ENCODE measurements around the gene BBS1. TPM values are rescaled to one million over a fixed set of nuclear protein-coding genes. Genes with fewer than 3 reads are reported as not detected.

BBS1 gene
- total RNA-seq, 1 donor from 2014 or later: 11.8 TPM

DNA sequence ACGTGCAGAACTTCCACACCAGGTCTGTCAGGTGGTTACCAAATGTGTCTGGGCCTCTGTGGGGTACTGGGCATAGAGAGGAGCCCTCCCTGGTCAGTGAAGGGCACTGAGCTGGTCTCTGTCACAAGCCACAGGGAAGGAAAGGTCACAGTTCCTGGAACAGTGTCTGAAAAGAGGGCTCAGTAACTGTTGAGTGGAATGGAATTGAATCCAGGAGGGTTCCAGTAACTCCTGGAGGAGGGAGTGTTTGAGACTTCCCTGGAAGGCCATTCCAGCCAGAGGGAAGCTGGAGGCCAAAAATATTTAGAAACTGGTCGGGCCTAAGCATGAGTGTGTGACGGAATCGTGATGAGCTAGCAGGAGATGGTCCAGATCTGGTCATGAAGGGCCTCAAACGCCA lies 44.2 kb downstream of the BBS1 start:
- ATAC-seq: no peak

DNA sequence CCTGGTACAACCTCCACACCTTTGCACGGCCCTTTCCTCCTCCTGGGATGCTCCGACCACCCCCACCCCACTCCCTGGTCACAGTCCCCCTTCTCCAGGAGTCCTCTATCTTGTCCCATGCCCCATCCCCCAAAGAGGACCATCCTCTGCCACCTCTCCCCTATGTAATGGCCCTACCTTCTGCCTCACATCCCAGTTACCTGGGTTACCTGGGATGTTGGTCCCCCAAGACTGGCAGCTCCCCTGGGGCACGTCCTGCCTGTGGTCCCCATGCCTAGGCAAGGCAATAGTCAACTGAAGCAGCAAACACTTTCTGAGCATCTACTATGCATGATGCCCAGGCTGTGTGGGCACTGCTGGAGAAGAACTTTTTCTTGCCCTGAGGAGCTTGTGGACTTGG lies 45.0 kb downstream of the BBS1 start:
- ATAC-seq: no peak

DNA sequence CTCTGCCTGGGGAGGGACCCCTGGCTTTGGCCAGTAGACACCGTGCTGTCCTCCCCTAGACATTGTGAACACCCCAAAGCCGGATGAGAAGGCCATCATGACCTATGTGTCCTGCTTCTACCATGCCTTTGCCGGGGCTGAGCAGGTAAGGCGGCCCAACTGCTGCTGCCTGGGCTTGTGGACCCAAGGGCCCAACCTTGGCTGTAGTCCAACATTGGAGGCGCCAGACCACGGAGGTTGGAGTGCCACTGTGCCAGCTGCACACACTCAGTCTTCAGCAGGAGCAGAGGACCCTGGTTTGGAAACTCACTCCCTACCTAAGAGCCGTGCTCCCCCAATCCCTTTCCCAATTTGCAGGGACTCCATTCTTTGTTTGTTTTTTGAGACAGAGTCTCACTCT lies 45.7 kb downstream of the BBS1 start:
- ATAC-seq: no peak

DNA sequence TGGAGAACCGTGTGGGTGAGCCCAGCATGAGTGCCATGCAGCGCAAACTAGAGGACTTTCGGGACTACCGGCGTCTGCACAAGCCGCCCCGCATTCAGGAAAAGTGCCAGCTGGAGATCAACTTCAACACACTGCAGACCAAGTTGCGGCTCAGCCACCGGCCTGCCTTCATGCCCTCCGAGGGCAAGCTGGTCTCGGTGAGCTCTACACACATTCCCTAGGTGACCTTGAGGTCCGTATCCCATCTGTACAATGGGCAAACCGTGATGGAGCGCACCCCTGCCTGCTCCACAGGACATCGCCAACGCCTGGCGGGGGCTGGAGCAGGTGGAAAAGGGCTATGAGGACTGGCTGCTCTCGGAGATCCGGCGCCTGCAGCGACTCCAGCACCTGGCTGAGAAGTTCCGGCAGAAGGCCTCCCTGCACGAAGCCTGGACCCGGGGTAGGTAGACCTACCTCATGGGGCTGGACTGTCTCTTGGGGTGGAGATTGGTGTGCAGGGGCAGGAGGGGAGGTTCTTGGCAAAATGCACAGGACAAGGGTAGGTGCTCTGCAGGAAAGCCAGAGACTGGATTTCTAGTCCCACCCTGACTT lies 47.4 kb downstream of the BBS1 start:
- ATAC-seq: no peak

DNA sequence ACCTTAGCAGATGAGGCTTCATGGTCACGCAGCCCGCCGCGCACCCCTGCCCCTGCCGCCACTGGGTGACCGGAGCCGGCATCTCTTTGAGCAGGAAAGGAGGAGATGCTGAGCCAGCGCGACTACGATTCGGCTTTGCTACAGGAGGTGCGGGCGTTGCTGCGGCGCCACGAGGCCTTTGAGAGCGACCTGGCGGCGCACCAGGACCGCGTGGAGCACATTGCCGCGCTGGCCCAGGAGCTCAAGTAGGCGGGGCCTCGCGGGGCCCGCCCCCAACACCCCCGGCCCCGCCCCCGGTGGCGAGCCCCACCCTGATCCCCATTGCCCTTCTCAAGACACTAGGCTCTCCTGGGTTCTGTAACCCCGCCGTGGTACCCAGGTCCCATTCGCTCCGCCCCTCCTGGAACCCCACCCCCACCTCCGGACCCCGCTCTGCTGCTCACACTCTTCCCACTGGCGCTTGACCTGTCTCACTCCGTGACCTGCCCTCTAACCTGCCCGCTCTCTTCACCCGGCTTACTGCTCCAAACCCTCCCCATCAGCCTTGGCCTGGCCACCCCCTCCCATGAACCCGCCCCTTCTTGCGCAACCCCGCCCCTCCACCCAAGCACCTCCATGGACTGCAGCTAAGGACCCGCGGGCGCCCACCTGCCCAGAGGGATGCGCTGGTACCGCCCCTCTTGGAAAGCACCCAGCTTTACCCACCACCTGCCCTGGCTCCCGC lies 48.9 kb downstream of the BBS1 start:
- ATAC-seq: peak; percentile 23

DNA sequence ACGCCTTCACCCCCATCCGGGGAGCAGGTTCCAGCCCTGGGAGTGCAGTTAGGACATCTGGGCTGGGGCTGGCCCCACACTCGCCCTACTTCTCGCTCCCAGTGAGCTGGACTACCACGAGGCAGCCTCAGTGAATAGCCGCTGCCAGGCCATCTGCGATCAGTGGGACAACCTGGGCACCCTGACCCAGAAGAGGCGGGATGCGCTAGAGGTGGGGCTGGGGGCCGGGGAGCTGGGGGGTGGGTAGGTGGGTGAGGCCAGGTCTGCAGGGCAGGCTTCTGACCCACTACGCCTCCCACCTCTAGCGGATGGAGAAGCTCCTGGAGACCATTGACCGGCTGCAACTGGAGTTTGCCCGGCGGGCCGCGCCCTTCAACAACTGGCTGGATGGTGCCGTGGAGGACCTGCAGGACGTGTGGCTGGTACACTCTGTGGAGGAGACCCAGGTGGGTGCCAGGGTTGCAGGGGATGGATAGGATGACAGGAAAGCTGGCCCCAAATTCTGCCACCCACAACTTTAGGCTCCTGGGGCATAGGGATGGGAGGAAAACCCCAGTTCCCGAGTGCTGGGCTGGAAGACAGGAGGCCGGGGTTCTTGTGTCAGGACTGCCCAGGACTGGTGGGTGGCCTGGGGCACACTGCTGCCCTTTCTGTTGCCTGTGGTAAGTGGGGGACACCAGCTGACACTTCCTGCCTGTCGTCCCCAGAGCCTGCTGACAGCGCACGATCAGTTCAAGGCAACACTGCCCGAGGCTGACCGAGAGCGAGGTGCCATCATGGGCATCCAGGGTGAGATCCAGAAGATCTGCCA lies 49.6 kb downstream of the BBS1 start:
- no peak for ATAC-seq

DNA sequence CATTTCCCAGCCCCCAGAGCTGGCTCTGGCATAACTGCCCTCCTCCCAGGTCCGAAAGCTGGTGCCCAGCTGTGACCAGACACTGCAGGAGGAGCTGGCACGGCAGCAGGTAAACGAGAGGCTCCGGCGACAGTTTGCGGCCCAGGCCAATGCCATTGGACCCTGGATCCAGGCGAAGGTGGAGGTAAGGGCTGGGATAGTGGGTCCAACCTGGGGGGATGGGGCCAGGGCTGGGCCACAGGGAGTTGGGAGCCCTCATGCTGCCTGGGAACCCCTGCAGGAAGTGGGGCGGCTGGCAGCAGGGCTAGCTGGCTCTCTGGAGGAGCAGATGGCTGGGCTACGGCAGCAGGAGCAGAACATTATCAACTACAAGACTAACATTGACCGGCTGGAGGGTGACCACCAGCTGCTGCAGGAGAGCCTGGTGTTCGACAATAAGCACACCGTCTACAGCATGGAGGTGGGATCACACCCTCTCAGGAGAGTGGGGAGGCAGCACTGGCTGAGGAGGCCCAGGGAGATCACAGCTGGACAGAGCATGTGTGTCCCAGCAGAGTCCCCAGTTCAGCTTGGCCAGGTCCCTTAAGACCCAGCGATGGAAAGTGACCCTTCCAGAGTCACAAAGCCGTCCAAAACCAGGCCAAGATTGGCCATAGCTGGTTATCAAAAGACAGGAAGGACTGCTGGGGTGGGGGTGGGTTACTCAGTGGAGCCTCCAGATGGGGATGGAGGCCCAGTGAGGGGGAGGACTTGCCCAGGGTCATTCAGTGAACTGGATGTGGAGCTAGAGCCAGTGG lies 50.9 kb downstream of the BBS1 start:
- no peak for ATAC-seq

DNA sequence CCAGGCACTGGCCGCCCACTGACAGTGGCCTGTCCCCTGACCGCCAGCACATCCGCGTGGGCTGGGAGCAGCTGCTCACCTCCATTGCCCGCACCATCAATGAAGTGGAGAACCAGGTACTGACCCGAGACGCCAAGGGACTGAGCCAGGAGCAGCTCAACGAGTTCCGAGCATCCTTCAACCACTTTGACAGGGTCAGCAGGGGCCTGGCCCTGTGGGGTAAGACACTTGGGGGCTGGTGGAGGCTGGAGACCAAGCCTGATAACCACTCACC lies 51.5 kb downstream of the BBS1 start:
- no peak for ATAC-seq

DNA sequence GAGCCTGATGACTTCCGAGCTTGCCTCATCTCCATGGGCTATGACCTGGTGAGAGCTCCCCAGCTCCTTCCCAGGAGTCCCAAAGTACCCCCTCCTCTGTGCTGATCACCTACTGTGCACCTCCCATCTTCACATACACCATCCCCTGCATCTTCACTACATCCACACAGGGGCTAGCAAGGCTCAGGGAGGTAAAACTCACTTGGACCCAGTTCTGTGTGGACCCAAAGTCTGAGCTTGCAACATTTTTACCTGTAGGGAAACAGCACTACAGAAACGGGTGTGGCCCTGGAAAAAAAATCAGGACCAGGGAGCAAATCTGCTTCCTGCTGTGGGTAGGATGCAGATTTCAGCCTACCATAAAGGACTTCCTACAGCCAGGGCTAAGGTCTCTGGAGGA lies 51.8 kb downstream of the BBS1 start:
- no peak for ATAC-seq

DNA sequence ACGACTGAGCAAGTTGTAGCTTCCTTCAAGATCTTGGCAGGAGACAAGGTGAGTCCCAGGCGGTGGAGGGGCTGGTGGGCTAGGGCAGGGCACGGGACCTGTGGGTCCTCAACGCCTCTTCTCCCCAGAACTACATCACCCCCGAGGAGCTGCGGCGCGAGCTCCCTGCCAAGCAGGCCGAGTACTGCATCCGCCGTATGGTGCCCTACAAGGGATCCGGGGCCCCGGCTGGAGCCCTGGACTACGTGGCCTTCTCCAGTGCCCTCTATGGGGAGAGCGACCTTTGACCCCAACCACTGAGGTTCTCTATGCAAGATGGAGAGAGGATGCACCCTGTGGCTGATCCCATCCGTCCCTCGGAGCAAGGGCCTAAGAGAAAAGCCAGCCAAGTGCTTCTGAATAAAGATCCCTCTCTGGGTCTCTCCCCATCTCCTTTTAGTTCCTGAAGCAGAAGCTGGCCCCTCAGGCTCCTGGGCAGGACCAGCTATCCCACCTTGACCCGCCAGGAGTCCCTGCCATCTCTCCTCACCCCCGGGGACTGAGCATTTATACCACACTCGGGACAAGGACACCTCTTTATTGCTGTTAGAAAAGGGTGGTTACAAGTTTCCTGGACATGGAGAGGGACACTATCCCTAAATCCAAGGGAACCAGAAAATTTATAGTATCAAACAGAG lies 52.6 kb downstream of the BBS1 start:
- ATAC-seq: no peak

DNA sequence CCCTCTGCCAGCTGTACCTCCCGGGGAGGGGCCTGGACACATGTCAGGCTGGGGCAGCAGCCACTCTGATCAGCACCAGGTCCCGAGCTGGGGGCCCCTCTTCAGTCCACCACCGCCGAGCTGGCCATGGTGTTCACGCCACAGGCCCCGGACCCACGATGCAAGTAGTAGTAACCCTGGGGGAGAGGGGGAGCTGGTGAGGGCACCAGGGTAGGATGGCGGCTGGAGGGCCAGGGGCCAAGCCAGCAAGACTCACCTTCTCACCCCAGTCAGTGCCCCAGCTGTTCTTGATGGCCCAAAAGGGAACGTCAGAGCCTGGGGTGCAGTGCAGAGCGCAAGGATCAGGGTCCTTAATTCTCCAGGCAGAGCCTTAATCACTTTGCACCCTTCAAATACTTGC lies 53.4 kb downstream of the BBS1 start:
- no peak for ATAC-seq

DNA sequence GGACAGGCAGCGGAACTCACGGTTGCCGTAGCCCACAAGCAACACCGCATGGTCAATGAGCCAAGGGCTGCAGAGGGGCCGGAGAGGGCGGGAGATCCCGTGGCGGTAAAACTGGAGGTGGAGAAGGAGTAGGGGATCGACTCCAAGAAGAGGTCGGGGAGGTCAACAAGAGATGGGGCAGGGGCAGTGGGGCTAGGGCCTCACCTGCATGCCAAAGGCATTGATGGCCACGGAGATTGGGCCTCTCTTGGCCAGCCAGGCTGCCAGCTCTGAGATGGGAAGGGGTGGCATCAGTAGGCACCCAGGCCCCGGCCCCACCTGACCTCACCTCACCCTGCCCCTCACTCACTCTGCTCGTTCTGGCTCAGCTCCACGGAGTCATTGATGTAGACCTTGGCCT lies 54.1 kb downstream of the BBS1 start:
- ATAC-seq: no peak

DNA sequence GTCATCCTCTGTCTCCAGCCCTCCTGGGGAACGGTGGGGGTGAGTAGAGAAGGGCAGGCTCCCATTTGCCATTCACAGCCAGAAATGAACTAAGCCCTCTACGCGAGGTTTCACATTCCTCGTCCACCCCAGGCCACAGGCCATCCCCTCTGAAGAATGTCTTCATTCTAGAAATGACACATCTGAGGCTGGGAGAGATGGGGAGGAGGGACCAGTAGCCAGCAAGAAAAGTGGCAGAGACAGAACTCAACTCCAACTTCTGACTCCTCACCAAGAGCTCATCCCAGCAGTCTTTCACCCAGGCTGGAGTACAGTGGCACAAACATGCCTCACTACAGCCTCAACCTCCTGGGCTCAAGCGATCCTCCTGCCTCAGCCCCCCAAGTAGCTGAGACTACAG lies 54.5 kb downstream of the BBS1 start:
- ATAC-seq: no peak

DNA sequence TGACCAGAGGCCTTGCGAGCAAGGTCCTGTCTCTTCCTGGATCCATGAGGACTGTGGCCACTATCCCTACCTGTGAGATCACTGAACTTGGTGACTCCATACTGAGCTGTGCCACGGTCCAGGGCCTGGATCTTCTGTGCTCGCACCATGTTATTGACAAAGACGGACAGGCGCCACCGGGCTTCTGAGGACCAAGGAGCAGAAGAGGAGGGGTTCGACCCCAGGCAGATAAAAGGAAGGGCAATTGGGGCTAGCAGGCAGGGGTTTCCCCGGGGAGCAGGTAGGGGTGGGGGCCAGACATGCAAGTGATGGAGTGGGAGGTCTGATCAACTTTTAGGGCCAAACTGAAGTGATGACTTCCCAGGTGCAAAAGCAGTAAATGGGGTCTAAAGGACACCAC lies 55.8 kb downstream of the BBS1 start:
- no peak for ATAC-seq

DNA sequence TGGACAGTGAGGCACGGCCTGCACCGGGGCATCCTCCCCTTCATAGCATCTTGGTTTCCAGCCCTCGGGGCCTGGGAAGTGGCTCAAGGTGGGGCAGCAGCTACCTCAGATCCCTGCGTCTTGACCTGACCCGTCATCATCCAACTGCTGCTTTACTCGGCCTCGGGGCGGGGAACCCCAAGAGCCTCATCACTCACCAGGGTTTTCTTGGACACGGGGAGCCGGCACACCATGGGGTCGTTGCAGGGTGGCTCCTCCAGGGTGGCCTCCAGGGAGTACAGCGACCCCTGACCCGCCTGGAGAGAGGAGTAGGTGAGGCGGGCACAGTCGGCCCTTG lies 57.3 kb downstream of the BBS1 start:
- ATAC-seq: peak; percentile 7

DNA sequence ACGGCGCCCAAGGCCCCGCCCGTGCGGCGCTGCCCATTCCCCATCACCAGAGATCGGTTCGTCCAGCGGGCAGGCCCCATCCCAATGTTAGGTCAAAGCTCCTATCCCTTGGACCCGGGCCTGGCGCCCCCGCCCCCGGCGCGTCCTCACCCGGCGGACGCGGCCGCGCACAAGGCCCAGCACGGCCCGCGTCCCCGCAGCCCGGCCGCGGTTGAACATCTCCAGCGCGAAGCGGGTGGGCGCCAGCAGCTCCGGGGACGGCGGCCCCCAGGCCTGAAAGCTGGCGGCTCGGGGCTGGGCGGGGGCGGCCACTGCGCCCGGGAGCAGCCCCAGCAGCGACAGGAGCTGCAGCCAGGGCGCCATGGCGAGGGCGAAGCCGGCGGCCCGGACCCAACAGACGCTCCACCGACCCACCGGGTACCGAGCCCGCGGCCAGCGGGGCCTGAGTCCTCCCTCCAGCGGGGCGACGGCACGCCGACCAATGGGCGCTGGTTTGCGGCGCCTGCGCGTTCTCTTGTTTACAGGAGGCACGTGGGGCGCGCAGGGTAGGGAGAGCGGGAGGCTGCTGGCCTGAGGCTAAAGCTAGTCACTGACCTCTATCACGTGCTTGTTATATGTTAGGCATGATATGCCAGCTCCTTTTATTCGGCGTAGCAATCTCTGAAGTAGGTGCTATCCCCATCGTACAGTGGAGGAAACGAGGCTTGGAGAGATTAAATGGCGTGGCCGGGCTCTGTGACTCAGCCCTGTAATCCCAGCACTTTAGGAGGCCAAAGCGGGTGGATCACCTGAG lies 57.9 kb downstream of the BBS1 start, which contains the start of gene CTSF:
Gene CTSF (minus strand): TSS at position 483 of the 793 bp plus-strand sequence. CDS start 120 bp downstream, at position 363.
- ATAC-seq: peak; percentile 87

DNA sequence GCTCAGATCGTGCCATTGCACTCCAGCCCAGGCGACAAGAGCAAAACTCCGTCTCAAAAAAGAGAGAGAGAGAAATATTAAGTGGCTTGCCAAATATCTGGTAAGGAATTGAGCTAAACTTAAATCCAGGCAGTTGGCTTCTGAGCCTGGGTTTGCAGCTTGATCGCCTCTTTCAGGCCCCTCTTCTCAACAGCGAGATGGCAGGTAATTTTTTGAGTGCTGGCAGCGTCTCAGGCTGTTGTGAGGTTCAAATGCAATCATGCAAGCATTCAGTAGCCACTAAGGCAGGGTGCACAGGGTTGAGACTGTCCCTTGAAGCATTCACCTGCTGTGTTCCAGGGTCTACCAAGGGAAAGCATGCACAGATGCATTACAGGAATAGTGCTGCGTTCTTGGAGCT lies 58.6 kb downstream of the BBS1 start:
- no peak for ATAC-seq

DNA sequence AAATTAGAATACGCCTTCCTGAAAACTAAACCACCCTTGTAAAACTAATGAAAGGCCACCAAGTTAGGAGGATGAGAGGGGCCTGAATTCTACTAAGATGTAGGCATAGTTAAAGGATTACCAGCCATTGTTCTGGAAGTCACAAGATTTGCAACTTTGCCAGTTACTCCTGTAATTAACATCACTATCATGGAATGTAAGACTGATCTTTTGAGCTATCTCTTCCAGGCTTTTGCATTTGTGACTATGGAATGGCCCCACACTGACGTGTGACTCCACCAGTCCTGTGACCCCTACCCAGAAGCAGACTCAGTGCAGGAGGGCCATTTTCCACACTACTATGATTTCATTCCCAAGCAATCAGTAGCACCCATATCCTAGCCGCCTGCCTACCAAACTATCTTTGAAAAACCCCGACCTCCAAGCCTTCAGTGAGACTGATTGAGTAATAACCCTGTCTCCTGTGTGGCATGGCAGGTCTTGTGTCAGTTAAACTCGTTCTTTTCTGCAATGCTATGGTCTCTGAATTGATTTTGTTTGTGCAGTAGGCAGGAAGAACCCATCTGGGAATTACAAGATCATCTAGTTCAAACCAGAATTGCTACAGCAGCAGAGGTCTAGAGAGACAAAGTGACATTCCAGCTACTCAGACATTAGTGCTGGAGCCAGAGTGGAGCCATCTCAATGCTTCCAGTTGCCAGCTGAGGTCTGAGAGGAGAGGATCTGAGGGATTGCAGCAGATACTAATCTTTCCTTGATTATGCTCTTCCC lies 59.8 kb downstream of the BBS1 start:
- ATAC-seq: no peak

DNA sequence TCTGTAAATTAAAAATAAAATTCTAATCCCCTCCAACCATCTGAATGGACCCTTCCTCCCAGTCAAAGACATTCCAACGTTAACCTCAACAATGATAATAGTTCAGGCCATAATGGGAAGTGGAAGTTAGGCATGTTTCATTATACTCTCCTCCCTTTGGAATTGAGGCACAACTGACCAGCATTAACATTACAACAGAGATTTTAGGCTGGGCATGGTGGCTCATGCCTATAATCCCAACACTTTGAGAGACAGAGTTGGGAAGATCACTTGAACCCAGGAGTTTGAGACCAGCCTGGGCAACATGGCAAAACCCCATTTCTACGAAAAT lies 60.4 kb downstream of the BBS1 start:
- no peak for ATAC-seq

DNA sequence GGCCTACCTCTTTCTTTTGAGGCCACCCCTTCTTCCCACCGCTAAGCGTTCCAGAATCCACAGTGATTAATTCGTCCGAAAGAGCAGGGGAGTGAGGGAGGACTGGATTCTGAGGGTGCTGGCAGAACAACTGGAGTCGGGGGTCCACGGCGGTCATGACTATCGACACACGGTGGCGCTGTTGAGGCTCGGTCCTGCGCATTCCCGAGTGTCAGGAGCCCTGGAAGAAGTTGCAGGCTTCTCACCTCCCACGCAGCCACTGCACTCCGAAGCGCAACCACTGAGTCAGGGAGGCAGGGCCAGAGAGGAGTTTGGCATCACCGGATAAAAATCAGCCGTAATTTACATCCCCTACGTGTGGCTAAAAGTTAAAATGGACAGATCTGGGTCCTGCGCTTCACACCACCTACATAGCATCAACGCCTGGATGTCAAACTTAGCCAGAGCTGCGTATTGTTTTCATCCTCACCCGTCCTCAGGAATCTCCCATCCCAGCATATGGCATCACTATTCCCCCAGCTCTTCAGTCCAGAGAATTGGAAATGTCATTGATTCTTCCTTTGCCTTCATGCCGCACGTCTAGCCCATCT lies 68.7 kb downstream of the BBS1 start:
- ATAC-seq: peak; percentile 70

DNA sequence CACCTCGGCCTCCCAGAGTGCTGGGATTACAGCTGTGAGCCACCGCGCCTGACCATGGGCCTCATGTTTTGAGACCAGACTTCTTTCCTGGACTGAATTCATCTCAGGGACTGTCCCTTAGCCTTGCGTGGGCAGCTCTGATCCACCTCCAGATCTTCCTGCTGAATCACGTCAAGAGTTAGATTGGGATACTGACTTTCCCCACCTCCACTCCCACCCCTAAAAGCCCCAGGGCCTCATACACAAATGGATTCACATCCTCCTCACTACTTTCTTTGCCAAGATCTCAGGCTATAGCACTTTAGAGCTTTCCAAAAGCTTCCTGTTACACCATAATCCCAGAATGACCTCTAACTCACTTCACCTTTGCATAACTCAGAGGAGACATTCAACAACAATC lies 70.4 kb downstream of the BBS1 start:
- ATAC-seq: no peak
